Kidney glomerular epithelial cell (primary cell): ENCODE results near the gene UNKL.

Source experiments
- DNase-seq: peaks from one replicate; lab custom pipeline; 2025; lab: John Stamatoyannopoulos, UW

The UNKL gene

GRCh38 chr16:1351582-1352362, 62.7 kb downstream of the UNKL start, which contains the start of the genes GNPTG and TSR3:
TSS of gene GNPTG (plus strand) at chr16:1351931. CDS start at chr16:1351966, 35 bp downstream.
TSS of gene TSR3 (minus strand) at chr16:1351878. CDS start at chr16:1351804, 74 bp downstream.
- DNase-seq, result peak; percentile 37

- DNase-seq, result no peak
Measured at GRCh38 chr16:1351215-1351581, 63.3 kb downstream of the UNKL start.

GRCh38 chr16:1350691-1351090, 63.8 kb downstream of the UNKL start:
- no peak for DNase-seq

GRCh38 chr16:1349951-1350350, 64.6 kb downstream of the UNKL start:
- no peak for DNase-seq

GRCh38 chr16:1349351-1349750, 65.2 kb downstream of the UNKL start:
- DNase-seq, result no peak

GRCh38 chr16:1348926-1349325, 65.6 kb downstream of the UNKL start:
- DNase-seq, result no peak

GRCh38 chr16:1348441-1348840, 66.1 kb downstream of the UNKL start:
- no peak for DNase-seq

GRCh38 chr16:1347962-1348361, 66.5 kb downstream of the UNKL start:
- DNase-seq, result no peak

- no peak for DNase-seq
Measured at GRCh38 chr16:1347286-1347855, 67.1 kb downstream of the UNKL start.

GRCh38 chr16:1346422-1347285, 67.8 kb downstream of the UNKL start:
- DNase-seq, result no peak

GRCh38 chr16:1345651-1346421, 68.7 kb downstream of the UNKL start:
- no peak for DNase-seq

GRCh38 chr16:1345087-1345486, 69.4 kb downstream of the UNKL start:
- DNase-seq, result no peak

- DNase-seq, result no peak
Measured at GRCh38 chr16:1344499-1344898, 70.0 kb downstream of the UNKL start.

GRCh38 chr16:1343428-1344242, 70.9 kb downstream of the UNKL start:
- no peak for DNase-seq

- peak; percentile 97 for DNase-seq
Measured at GRCh38 chr16:1342526-1343427, 71.7 kb downstream of the UNKL start.

- no peak for DNase-seq
Measured at GRCh38 chr16:1341495-1342420, 72.7 kb downstream of the UNKL start.

GRCh38 chr16:1340730-1341494, 73.6 kb downstream of the UNKL start:
- no peak for DNase-seq
